Stimulated activated CD8-positive, alpha-beta memory T cell treated with anti-CD3 and anti-CD28 coated beads, Interleukin-12 subunit alpha, Interleukin-12 subunit beta, amount 100 ng/mL, for 4 hours (primary cell): ENCODE data around the gene NUDT1.

Source experiments
- DNase-seq: peaks from one replicate; pipeline ENCODE4 v3.0.0-alpha.2; 2020; ENCODE audit warnings: low read depth

Gene NUDT1

DNA sequence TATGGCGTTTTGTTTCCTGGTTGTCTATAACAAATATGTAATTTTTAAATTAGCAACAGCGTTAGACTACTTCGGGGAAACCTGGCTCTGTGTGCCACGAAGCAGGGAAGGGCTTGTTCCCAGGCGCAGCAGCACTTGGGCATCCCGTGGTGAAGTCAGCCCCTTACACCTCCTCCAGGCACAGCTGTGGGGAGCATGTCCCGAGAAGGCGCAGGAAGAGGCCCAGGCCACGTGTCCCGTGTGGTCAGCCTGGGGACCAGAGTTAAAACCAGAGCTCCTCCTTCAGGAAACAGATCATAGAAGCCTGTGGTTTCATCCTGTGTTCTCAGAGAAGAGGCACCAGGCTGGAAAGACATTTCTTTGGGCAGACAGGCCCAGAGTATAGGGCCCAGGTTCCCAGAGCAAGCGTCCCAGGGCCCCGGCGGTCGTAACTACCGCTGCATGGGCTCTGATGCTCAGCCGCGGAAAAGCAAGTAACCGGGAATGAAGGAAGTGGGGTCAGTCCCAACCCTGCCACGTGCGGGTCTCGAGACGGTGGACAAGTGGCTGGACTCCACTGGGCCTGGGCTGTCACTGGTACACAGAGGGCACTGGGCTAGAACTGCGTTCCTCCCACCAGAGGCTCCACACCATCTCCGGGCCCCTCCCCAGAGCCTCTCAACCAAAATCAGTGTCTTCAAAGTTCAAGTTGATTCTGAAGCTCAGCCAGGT, 7.1 kb downstream of the NUDT1 start:
- DNase-seq = no peak

DNA sequence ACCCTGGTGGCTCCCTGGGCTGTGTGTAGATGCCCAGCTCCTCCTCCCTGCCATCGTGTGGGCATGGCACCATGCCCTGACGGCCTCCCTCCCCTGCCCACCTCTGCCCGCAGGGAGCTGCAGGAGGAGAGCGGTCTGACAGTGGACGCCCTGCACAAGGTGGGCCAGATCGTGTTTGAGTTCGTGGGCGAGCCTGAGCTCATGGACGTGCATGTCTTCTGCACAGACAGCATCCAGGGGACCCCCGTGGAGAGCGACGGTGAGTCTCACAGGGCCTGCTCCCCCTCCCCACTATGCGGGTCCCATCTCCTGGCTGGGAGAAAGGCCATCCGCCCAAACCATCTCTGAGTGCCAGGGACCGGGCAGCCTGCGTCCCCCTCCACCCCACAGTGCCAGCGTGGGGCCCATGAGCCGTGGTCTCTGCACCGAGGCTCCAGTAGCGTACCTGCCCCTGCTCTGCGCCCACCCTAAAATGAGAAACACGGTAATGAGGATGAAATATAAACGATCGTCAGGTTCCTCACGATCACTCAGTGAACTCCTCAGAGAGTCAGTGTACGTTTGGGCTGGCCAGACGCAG, 7.8 kb downstream of the NUDT1 start:
- no peak for DNase-seq

GRCh38 chr7:2251381-2251780, 9.4 kb downstream of the NUDT1 start:
- no peak for DNase-seq

DNA sequence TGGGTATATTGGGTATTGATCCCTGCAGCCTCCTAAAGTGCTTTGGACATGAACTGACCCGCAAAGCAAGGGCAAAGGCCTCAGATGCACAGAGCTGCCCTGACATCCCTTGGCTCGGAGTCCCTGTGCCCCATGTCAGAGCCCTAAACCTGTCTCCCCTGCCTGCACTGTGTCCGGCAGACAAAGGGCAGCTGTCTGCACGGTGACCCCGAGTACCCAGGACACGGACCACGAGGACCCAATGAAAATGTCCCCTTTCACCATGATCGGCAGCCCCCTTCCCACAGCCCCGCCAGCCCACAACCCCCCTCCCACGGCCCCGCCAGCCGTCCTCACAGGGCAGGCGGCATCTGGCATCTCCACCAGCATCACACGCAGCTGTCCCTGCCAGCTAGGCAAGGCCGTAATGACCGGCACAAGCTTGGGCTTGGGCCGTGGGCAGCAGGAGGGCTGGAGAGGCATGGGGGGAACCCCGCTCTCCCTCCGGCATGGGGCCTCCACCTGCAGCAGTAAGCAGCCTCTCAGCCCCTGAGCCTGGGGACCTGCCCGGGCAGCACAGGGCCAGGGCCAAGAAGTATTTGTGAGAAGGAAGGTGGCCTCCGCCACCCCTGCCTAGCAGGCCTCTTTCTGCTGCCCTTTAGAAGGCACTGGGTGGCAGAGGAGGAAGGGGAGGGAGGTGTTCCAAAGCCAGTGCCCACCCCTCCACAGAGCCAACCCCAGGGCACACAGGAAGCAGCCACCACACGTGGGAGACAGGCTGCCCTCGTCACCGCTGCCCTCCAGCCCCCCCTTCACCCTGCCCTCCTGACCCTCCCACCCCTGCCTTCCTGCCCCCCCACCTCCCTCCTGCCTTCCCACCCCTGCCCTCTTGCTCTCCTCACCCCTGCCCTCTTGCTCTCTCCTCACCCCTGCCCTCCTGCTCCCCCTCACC, 10.1 kb downstream of the NUDT1 start:
- no peak for DNase-seq

- DNase-seq = no peak
Observed at GRCh38 chr7:2253021-2253420, 11.0 kb downstream of the NUDT1 start.

DNA sequence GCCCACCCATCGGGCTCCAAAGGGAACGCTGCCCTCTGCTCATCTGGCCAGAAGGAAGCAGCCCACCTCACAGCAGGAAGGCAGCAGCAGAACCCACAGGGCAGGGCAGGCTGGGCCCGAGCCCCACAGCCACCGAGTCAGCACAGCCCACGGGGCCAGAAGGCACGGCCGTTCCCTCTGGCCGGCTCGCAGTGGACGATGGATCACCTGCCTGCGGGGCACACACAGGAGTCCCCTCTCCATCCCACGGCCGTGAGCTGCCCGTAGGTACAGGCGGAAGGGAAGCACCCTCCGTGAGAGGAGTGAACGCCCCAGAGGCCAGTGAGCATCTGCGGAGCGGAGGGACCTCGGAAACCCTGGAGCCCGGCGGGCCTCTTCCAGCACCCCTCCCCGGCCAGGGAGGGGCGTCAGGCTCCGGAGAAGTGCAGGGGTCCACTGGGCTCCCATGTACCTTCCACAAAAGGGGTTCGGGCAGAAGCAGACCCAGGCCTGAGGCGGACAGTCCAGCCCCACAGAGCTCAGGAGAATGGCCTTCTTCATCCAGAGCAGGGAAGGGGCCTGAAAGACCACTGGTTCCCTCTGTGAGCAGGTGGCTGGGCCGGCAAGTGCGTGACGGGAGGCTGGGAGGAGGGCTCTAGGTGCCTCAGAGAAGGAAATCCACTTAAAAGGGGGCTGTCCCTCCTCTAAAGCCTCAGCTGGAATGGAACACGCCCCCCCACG, 11.7 kb downstream of the NUDT1 start:
- no peak for DNase-seq

DNA sequence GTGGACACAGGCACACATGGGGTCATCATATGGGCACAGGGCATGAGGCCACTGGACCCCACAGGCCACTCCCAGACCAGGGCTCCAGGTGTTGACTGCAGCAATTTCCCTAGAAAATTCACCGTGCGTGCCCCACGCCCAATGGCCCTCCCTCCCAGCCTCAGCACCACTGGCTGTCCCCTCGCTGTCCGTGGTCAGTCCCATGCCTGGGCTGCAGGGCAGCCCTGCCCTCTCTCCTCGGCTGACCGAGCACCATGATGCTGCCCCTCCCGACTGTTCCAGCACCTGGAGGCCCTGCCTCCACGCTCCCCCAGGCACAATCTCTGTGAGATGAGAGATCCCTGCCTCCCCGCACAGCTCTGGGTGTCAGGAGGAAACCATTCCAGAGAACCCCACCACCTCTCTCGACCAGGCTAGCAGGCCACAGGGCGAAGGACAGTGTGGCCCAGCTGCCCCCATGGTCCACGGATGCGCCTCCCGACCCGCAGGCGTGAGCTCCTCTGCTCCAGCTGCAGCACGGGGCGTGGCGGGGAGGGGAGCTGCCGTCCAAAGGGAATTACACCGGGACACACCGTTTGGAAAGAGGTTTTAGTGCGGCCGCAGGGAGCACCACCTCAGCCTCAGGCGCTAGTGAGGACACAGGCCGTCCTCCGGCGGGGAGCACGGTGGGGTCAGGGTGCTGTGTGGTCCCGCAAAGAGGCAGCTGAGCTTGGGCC, 12.6 kb downstream of the NUDT1 start:
- no peak for DNase-seq

GRCh38 chr7:2255145-2256139, 13.4 kb downstream of the NUDT1 start:
- no peak for DNase-seq

DNA sequence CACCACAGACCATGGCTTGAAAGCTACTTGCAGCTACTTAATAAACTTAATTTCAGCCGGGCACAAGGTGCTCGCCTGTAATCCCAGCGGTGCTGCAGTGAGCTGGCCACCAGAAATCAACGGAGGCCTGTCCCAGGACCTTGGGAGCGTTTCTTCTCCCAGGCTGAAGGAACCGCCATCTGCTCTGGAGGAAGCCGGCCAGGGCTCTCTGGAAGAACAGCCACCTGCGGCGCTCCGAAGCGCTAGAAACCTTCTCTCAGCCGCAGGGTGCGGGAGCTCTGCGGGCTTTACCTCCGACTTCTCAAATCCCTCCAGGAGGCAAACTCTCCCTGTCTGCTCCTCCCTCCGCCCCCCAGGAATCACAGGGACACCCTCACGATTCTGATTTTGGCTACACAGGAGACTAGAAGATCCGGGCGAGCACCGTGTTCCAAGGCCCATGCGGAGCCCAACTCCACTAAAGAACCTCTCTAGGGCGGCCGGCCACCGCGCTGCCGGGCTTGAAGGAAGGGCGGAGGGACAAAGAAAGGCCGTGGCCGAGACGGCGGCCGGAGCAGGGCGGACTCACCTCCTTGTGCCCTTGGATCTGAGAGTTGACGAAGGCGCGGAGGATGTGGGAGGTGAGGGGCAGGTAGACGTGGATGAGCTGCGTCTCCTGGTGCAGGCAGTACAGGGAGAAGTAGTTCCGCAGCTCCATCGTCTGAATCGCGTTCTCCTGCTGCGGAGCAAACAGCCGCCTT, 14.4 kb downstream of the NUDT1 start:
- DNase-seq = no peak

- DNase-seq = no peak
Observed at GRCh38 chr7:2257046-2257551, 15.1 kb downstream of the NUDT1 start.

GRCh38 chr7:2257651-2258050, 15.6 kb downstream of the NUDT1 start:
- DNase-seq = no peak

GRCh38 chr7:2258661-2259365, 16.8 kb downstream of the NUDT1 start:
- DNase-seq = no peak

- DNase-seq = no peak
Observed at GRCh38 chr7:2259480-2259879, 17.5 kb downstream of the NUDT1 start.

DNA sequence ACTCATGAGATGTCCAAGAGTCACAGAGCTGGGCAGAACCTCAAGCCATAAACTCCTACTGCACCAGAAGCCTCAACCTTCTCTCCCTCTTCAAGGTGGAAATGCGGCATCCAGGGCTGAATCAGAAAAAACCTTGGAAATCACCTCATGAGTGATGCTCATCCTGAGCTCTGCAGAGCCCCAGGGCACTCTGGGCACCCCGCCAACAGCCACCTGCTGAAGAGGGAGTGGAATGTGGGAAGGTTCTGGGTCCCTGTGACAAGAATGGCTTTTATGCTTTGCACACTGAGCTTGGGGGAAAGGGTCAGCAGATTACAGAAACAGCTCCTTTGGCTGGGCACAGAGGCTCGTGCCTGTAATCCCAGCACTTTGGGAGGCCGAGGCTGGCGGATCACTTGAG, 18.8 kb downstream of the NUDT1 start:
- DNase-seq = no peak

DNA sequence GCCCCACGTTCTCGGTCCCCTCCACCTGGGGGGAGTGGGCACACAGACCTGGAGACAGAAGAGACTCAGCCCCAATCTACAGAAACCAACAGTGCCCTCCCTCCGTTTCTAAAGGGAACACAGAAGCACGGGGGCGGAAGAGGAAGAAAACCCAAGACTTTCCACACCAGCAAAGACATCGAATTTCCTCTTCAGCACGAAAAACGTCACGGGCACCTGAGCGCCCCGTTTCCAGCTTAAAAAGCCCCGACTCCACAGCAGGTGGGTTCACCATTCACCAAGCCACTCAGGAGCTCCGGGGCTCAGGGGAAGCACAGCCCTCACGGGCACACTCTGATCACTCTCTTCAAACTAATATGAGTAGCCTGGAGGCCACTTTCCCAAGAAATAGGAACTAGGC, 19.6 kb downstream of the NUDT1 start:
- no peak for DNase-seq

DNA sequence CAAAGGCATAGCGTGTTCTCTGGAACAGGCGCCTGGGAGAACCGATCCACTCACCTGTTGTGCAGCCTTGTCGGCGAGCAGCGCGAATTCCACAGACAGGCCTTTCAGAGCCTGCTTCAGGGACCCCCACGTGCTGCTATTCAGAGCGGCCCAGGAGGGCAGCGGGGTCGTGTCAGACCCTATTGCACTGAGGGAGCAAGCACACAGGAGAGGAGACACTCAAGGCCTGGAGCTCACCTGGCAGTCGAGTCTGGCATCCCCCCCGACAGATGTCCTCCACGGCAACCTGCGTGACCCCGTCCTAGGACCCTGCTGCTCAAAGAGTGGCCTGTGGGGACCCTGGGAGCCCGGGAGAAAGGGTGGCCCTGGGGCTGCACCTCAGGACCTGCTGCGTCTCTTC, 21.1 kb downstream of the NUDT1 start:
- no peak for DNase-seq

- DNase-seq = no peak
Observed at GRCh38 chr7:2264158-2264557, 22.1 kb downstream of the NUDT1 start.

- DNase-seq = no peak
Observed at GRCh38 chr7:2266911-2267310, 24.9 kb downstream of the NUDT1 start.
